Measurements from ENCODE around the gene EPN2.
A peak's percentile ranks its signal among the peaks of the same experiment; 100 is the strongest.
"Not testable (repeated sequence)": the region's sequence is repeated elsewhere in the genome, so short reads cannot be mapped to it uniquely, and the experiment has no call there.

EPN2 gene

GRCh38 chr17:19348081-19348650, 111.0 kb downstream of the EPN2 start:
- in situ Hi-C loops (cut with MboI; ENCODE audit: low pct_unique_long_range_greater_than_20kb, low sequenced_read_pairs) = no loop called here
- DNase-seq = no peak

- in situ Hi-C loops (cut with MboI; ENCODE audit: low pct_unique_long_range_greater_than_20kb, low sequenced_read_pairs) = no loop called here
Measured at GRCh38 chr17:19348806-19349205, 111.6 kb downstream of the EPN2 start.

GRCh38 chr17:19353401-19353800, 116.2 kb downstream of the EPN2 start:
- in situ Hi-C loops (cut with MboI; ENCODE audit: low pct_unique_long_range_greater_than_20kb, low sequenced_read_pairs); DNase-seq: not testable (repeated sequence)

More at GRCh38 chr17:19348806-19349205, 111.6 kb downstream of the EPN2 start:
- DNase-seq = no peak

GRCh38 chr17:19354748-19355147, 117.6 kb downstream of the EPN2 start:
- in situ Hi-C loops (cut with MboI; ENCODE audit: low pct_unique_long_range_greater_than_20kb, low sequenced_read_pairs) = no loop called here

GRCh38 chr17:19357351-19357750, 120.2 kb downstream of the EPN2 start:
- no peak for DNase-seq
- in situ Hi-C loops (cut with MboI; ENCODE audit: low pct_unique_long_range_greater_than_20kb, low sequenced_read_pairs) = no loop called here

More at GRCh38 chr17:19354748-19355147, 117.6 kb downstream of the EPN2 start:
- no peak for DNase-seq

- in situ Hi-C loops (cut with MboI; ENCODE audit: low pct_unique_long_range_greater_than_20kb, low sequenced_read_pairs) = no loop called here
- no peak for DNase-seq
Measured at GRCh38 chr17:19357761-19358160, 120.6 kb downstream of the EPN2 start.

DNA sequence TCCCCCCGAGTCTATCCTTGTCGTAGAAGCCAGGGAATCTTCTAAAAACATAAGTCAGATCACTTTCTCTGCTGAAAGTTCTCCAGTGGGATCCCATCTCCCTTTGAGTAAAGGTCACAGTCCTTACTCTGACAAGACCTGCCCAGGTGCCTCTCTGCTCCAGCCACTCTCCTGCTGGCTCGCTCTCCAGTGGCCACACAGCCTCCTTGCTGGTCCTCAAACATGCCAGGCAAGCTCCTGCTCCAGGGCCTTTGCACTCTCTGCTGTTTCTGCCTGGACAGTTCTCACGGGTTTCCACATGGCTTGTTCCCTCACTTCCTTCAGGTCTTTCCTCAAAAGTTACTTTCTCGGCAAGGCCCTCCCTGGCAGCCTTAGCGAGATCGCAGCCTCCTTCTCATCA, 122.0 kb downstream of the EPN2 start:
- in situ Hi-C loops (cut with MboI; ENCODE audit: low pct_unique_long_range_greater_than_20kb, low sequenced_read_pairs) = no loop called here
- DNase-seq = no peak

- in situ Hi-C loops (cut with MboI; ENCODE audit: low pct_unique_long_range_greater_than_20kb, low sequenced_read_pairs) = loop anchor here (10.0 kb wide), 2 partner anchors 55 to 85 kb away; partner anchors contain the start of gene RNF112
- no peak for DNase-seq
Measured at GRCh38 chr17:19359856-19360255, 122.7 kb downstream of the EPN2 start.

- in situ Hi-C loops (cut with MboI; ENCODE audit: low pct_unique_long_range_greater_than_20kb, low sequenced_read_pairs) = loop anchor here (10.0 kb wide), 2 partner anchors 54 to 84 kb away; partner anchors contain the start of gene RNF112
- DNase-seq = no peak
Measured at GRCh38 chr17:19360772-19361171, 123.6 kb downstream of the EPN2 start.

DNA sequence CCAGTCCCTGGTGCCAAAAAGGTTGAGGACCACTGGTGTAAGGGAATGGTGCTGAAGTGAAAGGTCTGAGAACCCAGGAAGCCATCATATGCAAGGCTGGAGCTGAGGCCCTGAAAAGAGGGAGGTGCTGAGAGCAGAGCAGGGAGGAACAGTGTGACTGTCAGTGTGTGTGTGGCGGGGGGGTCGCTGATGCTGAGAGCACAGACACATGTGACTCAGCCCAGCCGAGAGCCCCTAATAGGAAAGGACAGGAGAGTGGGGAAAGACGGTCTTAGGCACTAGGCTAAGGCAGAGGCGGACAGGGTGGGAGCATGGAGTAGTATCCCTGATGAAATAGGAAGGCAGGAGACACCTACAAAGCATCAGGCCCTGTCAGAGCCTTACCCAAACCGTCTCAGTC, 124.2 kb downstream of the EPN2 start:
- in situ Hi-C loops (cut with MboI; ENCODE audit: low pct_unique_long_range_greater_than_20kb, low sequenced_read_pairs) = loop anchor here (10.0 kb wide), 2 partner anchors 53 to 83 kb away; partner anchors contain the start of gene RNF112
- DNase-seq = no peak

DNA sequence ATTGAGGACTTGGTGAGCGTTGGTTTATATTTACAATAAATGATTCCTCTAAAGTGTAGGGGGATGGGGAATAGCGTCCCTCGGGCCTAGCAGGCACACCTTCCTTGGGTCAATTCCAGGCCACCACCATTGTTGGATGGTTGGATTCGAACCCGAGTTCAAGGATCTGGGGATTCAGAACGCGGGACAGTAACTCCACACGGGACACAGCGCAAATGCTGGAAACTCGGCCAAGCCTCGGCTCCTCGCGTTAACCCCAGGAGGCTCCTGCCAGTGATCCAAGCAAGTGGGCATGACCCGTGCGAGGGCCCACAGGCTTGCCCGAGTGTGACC, 124.7 kb downstream of the EPN2 start:
- in situ Hi-C loops (cut with MboI; ENCODE audit: low pct_unique_long_range_greater_than_20kb, low sequenced_read_pairs) = loop anchor here (10.0 kb wide), 2 partner anchors 53 to 83 kb away; partner anchors contain the start of gene RNF112
- DNase-seq = no peak

DNA sequence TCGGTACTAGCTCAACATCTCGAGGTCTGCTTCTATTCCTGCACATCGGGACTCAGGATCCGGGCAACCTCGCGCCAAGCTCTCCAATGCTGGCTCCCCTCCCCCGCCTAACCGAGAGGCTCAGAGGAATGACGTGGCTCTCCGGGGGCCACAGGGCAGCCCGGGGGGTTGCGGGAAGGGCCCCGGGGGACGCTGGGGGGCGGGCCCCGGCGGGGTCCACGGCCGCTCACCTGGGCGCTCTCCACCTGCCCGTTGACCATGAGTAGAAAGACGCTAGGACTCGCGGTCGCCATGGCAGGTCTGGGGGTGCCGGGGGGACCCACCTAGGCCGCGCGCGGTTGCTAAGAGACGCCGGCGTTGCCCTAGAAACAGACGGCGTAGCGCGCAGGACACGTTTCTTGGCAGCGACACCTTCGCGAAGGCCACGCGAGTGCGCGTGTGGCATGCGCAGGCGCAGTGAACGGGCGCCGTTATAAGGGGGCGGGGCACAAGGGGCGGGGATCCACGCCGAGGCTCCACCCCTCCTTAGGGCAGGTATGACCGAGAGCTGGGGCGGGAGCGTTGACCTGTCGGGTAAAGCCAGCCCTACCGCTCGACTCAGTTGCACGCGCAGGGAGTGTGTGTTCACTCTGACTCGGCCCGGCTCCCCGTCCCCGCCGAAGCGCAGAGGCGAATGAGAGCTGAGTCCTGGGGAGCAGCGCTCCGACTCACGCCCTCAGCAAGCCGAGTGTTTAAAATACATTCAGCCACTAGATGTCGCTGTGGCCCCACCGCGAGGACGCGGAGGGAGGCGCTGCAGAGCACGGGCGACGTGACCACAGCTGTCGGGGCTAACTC, 125.3 kb downstream of the EPN2 start, which contains the start of gene B9D1:
B9D1 (minus strand) TSS at position 447 of the 837 bp plus-strand sequence; CDS start at position 293, 154 bp downstream.
- in situ Hi-C loops (cut with MboI; ENCODE audit: low pct_unique_long_range_greater_than_20kb, low sequenced_read_pairs) = loop anchor here (10.0 kb wide), 2 partner anchors 52 to 82 kb away; partner anchors contain the start of gene RNF112
- DNase-seq = peak; percentile 94

- in situ Hi-C loops (cut with MboI; ENCODE audit: low pct_unique_long_range_greater_than_20kb, low sequenced_read_pairs) = loop anchor here (10.0 kb wide), 2 partner anchors 52 to 82 kb away; partner anchors contain the start of gene RNF112
- DNase-seq = no peak
Measured at GRCh38 chr17:19363114-19363438, 125.9 kb downstream of the EPN2 start.

- in situ Hi-C loops (cut with MboI; ENCODE audit: low pct_unique_long_range_greater_than_20kb, low sequenced_read_pairs) = loop anchor here (10.0 kb wide), 2 partner anchors 51 to 81 kb away; partner anchors contain the start of gene RNF112
- DNase-seq = no peak
Measured at GRCh38 chr17:19363460-19364035, 126.4 kb downstream of the EPN2 start.

DNA sequence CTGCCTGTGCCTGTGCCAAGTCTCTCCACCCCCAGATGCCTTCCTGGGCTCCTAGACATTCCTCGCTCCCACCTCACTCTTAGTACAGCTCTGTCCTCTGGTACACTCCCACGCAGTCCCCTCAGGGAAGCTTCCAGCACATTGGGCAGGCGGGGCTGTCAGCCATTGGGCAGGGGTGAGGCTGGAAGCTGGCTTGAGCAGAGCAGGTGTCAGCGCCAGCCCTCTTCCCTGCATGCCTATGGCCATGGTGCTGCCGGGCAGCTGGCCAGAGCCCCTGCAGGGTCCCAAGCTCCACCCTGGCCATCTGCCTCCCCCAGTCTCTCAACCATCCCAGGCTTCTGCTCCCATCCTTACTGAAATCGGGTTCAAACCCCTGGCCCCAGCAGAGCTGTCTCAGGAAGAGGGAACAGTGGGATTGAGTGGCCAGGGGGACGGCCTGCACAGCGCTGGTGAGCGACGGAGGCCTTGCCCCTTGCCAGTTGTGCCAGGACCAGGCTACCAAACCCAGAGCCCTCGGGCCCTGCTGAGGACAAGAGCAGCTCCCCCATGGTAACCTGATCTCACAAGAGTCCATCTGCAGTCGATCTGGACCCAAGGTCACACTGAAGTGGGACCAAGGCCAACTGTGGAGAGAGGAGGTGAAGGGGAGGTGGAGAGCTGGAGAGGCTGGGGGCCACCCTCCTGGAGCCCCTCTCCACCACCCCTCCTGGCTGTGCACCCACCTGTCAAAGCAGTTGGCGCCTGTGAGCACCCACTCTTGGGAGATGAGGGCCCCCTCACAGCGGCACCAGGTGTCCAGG, 127.7 kb downstream of the EPN2 start:
- in situ Hi-C loops (cut with MboI; ENCODE audit: low pct_unique_long_range_greater_than_20kb, low sequenced_read_pairs) = loop anchor here (10.0 kb wide), 2 partner anchors 50 to 80 kb away; partner anchors contain the start of gene RNF112
- no peak for DNase-seq

DNA sequence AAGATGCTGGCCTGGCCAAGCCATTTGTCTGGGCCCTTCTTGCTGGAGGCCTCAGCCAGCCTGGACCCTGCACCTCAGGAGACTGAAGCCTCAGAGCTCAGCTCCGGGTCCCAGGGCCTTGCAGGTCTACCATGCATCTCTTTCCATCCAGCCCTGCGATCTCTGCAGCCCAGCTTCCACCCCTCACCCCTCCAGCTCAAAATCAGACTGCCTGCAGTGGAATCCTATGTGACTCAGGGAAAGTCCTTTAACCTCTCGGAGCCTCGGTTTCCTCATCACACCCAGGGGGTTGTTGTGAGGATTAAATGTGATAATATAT, 128.3 kb downstream of the EPN2 start:
- no peak for DNase-seq
- in situ Hi-C loops (cut with MboI; ENCODE audit: low pct_unique_long_range_greater_than_20kb, low sequenced_read_pairs) = loop anchor here (10.0 kb wide), 2 partner anchors 49 to 79 kb away; partner anchors contain the start of gene RNF112

- in situ Hi-C loops (cut with MboI; ENCODE audit: low pct_unique_long_range_greater_than_20kb, low sequenced_read_pairs) = loop anchor here (10.0 kb wide), 2 partner anchors 49 to 79 kb away; partner anchors contain the start of gene RNF112
- no peak for DNase-seq
Measured at GRCh38 chr17:19365833-19366636, 128.9 kb downstream of the EPN2 start.

- no peak for DNase-seq
- in situ Hi-C loops (cut with MboI; ENCODE audit: low pct_unique_long_range_greater_than_20kb, low sequenced_read_pairs) = loop anchor here (10.0 kb wide), 2 partner anchors 48 to 78 kb away; partner anchors contain the start of gene RNF112
Measured at GRCh38 chr17:19366637-19366972, 129.4 kb downstream of the EPN2 start.
